HG03108 (cell line): ENCODE data around the gene MYO1B.

Experiments used
- ATAC-seq: cut with Tn5 transposase; IDR thresholded peaks from one replicate; pipeline ENCODE4 v1.9.1; 2021; ENCODE audit warnings: moderate library complexity; ENCODE audit not compliant: unreplicated experiment

MYO1B gene

DNA sequence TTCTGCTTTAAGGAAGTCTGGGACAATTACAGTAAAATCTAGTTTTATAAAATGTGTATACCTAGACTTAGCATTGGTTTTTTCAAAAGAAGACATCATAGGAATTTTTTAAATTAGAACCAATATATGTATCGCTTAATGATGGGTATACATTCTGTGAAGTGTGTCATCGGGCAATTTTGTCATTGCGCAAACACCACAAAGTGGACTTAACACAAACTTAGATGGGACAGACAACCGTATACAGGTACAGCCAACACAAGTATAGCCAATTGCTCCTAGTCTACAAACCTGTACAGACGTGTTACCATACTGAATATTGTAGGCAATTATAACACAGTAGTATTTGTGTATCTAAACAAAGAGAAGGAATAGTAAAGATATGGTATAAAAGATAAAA is 12.7 kb downstream of the MYO1B start:
- ATAC-seq = no peak

DNA sequence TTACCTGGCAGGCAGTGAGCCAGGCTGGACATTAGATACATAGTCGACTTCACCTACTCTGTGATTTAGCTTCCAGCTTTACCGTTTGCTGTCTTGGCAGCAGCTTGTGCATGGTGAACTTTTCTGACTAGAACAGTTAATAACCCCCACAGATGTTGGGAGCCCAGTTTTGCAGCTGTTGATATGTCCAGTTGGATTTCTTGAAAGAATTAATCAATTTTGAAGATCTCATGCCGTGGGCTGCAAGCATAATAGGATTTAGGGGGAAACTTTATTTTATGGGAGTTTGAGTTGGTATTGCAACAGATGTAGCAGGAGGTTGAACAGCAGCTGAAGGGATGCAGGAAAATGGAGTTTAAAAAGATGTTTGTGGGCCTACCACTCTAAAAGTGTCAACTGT is 13.8 kb downstream of the MYO1B start:
- ATAC-seq = no peak

DNA sequence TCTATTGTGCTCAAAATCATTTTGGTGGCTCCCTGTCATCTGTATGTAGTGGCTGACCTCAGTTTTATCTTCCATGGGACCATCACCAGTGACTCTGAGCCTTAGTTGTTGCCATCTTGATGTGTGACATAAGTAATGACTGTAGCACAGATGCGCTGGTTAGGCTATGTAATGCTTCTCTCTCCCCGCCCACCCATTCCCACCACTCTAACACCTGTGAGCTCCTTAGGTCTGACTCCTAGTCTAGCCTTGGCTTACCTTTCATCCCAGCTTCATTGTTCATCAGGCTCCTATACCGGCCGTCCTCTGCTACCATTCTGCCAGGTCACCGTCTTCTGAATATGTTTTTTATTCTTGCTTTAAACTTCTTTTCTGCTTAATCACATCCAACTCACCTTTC is 17.2 kb downstream of the MYO1B start:
- no peak for ATAC-seq

DNA sequence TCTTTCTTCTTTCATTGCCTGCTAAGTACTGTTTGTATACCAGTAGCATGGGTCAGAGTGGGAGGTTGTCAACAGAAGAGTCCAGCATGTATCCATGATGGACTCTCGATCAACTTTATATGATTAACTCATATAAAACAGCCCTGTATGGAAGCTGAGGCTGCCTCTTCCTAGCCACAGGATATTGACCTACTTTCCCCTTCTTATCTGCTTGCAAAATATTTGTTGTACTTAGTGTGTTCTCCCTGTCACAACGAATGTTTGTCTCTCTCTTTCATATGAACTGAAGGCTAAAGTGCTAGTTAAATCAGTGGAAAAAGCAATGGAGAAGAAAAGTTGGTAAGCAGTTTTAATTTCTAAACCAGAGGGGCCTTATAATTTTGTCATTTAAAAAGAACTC is 17.8 kb downstream of the MYO1B start:
- no peak for ATAC-seq

DNA sequence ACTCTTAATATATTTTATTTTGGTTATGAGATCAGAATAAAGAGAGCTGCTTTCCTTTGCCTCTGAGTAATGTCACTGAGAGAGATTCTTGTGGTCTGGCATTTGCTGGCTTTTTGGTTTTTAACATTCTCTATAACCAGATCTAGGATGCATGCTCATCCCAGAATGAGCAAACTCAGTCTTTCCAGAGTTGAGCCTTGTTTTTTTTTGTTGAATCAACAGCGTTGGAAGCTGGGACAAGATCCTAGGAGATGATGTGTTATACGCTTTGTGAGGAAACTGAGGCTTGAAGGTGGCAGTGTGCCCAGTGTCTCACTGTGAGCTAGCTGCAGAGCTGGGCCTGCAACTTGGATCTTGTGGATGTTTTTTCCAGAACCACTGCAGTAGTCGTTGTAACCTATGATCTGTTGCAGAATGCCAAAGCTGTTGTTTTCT is 19.5 kb downstream of the MYO1B start:
- no peak for ATAC-seq

DNA sequence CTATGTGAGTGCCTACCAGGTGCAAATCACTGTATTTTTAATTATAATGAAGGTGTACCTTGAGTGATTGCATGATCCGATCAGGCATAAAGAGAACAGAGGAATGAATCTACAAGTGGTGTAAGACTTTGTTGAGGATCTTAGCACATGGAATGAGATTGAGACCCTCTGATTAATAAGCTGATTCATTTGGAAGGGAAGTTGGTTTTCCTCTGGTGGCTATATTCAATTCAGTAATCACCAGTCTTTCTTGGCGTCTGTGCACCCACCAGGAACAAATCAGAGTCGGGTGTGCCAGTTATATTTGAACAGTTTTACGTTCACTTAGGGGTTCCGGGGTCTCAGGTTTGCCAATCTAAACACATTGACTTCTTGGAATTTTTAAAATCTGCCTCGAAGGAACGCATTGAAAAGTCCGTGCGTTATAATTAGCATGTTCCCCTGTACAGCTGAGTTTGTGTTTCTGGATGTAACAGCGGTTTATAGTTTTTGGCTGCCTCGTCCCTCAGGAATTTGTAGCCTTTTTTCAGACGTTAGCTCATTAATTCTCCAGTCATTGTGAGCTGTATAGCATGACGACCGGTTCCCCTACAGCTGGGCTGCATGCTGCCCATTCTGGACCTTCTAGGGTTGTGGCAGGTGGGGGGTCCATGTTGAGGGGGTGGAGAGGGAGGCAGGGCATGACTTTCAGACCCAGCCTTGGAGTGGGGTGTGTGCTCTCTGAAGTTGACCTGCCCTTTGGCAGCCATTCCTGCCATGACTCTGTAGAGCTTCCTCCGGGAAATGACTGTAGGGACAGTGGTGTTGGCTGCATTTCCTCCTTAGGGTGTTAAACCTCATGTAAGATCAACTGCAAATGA is 20.3 kb downstream of the MYO1B start:
- ATAC-seq = no peak

DNA sequence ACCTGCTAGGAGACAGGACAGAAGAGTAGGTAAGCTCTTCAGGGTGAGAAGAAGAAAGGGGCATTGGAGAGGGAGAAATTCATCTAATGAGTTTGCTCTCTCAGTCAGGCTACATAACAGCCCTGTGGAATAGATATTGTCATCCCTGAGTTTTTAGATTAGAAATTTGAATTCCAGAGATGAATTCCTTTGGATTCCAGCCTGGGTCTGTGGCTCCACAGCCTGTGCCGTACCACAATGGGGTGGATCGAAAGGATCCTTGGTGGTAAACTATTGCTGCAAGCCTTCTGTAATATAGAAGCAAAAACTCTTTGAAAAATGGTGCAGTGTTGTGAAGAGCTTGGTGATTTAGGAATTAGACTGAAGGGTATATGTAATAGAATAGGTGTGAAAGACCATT is 21.0 kb downstream of the MYO1B start:
- no peak for ATAC-seq

DNA sequence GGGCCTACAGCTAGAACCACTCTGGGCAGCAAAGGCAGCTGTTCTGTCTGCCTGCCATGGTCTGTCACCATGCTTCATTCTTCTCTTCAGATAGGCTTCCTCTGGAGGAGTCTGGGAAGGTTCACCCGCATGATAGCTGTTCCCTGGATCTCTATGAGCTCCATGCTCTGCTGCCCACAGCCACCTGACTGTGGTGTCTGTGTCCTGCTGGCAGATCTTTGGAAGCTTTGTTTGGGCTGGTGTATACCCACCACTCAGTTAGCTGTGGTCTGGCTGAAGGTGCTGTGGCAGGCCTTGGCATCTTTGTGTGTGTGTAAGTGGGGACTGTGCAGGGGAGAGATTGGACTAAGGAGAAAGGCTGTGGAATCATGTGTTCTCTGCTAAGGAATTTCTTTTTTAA is 23.4 kb downstream of the MYO1B start:
- ATAC-seq = no peak

DNA sequence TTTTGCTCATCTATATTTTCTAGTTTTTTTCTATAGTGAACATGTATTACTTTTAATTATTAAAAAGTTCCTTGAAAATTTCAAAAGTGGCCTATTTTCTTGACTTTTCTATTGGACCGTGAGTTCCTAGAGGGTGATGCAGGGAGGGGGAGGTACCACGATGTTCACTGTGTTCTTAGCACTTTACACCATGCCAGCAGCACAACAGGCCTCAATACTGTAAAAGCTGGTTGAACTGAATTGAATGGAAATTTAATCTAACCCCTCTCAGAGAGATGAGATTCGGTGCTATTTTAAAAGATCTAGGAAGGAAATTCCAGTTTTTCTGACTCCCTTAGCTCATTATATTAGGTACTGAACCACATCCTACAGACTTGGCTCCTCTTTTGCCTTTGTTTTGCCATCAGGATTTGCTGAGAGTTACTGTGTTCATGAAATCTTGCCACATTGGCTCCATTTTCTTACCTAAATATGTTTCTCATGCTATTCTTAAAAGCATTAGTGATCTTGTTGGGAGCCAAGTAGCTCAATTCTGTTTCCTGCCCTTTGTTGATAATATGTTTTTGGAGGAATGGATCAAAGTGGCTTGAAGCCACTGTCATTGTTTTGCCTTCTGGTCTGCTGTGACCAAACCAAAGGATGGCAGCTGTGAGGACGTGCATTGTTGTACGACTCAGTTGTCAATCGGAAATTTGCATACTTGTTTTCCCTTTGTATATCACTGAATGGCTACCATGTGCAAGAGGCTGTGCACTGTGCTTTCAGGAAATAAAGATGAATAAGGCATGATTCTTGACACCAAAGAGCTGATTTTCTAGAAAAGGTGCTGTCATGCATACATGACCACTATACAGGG is 25.3 kb downstream of the MYO1B start:
- ATAC-seq = no peak

DNA sequence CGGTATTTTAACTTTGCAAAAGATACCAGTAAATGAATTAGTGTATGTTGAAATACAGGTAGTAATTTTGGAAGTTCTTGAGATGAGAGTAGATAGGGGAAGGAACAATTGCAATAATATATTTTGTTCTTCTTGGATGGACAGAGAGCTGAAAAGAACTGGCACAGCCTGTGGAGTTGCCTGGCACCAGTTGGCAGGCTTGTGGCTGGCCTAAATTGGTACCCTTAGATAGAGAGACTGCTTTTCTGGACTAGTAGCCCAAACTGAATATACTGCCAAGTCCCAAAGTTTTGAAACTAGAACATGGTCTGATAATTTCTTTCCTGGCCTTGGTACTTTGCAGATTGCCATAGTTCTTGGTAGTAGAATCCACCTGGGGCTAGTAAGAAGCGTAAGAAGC is 26.9 kb downstream of the MYO1B start:
- ATAC-seq = no peak

DNA sequence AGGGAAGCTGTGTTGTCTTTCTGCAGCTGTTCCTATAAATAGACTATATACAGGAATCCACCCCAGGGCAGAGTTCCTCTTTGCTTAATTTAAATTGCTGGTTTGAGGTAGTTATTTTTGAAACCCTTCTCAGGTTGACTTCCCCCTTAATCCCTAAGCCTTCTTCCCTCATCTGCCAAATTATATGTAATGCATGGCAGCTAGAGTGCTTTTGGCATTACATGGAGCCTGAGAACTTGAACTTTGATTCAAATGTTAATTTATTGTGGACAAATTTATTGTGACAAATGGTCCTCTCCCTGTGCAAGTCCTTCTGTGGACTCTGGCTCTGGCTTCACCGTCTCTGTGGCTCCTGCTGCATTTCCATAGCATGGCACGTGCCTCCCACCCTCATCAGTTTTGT is 29.2 kb downstream of the MYO1B start:
- no peak for ATAC-seq

DNA sequence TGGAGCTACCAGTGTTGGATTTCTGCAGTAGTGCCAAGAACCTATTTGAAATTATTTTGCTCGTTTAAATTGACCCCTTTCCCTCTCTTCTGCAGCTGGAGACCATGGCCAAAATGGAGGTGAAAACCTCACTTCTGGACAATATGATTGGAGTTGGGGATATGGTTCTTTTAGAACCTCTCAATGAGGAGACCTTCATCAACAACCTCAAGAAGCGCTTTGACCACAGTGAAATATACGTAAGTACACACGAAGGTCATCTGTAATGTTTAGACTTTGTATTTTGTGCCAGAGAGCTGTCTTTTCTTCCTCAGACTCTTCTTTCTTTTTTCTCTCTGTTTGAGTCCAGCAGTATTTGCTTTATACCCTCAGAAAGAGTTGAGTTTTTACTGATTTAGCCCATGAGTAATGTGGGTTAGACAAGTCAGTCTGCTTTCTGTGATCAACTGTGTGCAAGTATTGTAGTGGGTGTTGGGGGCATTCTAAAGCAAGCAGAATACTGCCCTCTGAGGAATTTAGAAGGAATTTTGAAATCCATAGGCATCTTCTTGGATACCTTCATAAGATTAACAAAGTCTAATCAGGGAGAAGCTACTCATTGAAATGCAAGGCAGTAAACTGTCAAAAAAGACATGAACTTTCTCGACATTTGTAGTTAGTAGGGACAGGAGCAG is 31.7 kb downstream of the MYO1B start:
- ATAC-seq = no peak

DNA sequence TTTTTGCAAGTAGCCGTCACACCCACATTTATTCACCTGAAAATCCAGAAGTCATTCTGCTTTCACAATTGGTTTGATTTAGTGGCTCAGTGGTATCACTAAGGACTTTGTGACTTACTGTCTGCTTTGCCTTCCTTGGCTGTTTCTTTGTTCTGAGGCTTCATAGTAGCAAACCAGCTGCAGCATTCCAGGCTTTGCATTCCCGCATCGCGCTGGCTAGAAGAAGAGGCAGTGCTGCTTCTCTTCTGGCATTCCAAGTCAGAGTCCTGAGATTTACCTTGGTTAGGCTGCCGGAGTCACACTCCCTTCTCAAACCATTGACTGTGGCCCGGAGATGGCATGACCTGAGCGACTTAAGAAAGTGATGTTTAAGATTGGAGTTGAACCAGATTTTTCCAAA is 35.1 kb downstream of the MYO1B start:
- ATAC-seq = no peak

DNA sequence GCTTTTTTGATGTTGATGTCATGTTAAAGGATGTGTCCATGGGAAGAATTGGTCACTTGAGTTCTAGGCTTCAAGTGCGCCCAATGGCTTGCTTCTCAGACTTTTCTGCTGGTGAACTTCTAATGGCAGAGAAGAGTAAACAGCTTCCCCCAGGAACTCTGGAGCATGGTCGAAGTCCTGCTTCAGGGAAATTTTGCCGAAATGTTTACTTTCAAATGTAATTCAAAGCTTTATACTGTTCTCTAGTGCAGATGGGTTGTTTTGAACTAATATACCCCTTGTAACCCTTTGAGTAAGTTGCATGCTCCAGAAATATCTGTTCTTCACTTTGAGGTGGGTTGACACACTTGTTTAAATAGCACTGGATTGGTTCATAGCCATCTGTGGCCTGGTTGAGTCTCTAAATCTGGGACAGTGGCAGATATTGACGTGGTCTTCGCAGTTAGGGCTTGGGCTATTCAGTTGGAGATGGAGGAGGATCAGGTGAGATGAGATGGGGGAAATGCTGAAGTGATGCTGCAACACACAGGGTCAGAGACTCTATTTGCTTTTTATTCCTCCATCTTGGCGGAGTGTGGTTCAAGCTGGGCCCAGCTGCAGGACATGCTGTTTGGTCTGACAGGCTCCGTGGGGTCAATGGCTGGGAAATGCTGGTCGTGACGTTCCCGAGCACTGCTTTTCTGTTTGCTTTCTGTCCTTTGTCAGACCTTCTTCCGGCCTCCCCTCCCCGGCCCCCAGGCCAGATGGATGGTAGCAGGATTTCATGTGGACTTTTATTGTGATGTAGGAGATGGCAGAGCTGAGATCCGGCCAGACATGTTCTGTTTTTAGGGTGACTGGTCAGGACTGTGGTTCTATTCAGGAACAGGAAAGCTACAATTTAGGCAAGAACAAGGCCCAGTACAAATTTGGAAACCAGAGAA is 35.9 kb downstream of the MYO1B start:
- ATAC-seq = no peak

DNA sequence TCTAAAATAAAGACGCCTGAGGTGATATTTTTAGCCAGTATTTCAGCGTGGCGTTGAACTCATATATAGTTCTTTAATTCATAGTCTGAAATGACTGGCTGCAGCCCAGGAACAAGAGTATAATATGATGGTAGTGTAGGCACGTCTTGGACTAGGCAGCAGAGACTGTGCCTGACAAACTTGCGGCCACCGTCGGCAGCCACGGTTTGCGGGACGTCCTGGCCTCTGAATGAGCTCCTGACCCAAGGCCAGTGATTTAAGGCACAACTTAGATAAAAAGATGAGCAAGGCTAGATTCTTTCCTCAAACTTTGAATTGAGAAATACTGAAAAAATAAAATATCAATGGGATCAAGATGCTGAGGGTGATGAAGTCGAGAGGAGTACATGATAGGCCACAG is 40.0 kb downstream of the MYO1B start:
- no peak for ATAC-seq

DNA sequence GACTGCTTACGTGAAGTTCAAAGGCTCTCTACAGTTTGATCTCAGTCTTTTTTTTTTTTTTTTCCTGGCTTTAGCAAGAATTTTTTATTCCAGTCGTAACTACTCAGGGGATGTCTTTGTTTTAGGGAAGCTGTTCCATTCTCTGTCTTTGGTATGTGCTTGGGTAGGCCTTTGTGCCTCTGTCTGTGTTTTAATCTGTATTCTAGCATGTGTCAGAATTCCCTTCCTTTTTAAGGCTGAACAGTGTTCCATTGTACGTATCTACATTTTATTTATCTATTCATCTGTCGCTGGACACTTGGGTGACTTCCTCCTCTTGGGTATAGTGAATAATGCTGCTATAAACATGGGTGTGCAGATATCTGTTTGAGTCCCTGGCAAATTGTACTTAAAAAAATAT is 42.6 kb downstream of the MYO1B start:
- no peak for ATAC-seq

DNA sequence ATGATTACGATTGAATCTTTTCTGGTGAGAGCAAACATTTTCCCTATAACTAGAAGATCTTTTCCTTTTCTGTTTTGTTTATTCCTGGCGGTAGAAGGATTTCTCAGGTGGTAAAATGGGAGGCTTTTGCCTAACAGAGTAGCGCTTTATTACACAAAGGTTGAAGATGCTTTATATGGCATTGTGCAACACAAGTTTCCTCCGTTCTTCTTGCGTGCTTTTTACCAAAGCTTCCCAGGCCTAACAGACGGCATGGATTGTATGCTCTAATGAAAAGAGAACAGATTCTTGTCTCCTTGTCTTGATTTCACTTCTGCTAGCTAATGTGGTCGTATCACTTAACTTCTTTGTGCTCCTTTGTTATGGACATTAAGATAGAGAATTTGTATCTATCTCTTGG is 43.8 kb downstream of the MYO1B start:
- no peak for ATAC-seq

DNA sequence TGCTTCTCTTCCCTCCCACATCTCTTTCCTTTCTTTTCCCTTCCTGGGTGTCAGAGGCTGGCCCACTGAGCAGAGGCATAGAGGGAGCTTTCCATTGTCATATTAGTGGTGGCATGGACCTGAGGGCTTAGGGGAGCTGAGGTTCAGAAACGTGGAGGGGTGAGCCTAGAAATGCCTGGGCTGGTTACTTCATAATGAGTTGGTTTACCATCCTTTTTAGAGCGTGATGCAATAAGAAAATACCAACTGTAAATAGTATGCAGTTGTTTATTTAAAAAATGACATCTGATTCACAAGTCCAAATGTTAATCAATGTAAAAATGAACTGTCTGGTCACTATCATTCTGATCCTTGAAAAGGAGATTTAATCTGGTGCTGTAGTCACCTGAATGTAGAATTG is 46.3 kb downstream of the MYO1B start:
- ATAC-seq = no peak

DNA sequence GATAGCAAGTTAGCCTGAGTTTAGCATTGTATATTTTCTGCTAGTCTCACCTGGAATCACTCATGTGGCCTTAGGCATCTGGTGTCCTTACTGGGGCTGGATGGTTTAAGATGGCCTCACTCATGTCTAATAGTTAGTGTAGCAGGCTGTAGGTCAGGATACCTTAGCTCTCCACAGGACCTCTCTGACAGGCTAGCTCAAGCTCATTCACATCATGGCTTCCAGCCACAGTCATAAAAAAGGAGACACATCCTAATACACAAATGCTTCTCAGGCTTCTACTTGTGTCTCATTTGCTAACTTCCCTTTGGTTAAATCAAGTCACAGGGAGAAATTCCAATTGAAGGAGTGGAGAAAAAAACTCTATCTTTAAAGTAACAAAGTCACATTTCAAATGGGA is 47.7 kb downstream of the MYO1B start:
- ATAC-seq = no peak

DNA sequence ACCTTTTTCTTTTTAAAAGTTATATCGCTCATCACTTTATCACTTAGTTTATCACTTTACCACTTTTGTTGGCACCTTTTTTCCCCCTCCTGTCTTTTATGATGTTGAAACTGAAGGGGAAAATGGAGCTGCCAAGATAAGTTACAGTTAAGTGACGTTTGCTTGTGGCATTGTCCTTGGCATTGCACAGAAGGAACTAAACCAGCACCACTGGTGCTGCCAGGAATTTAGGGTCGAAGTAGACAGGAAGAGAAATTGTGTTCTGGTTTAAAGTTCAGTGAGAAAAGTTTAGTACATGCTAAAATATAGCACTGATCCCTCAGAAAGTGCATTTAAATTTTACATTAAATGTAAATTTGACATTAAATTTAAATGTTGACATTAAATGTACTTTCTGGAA is 49.9 kb downstream of the MYO1B start:
- ATAC-seq = no peak
